GM23248 (cell line): Measurements from ENCODE around the gene LOXHD1. TPM values are rescaled to one million over a fixed set of nuclear protein-coding genes. Genes with fewer than 3 reads are reported as not detected.

Source experiments
- DNase-seq: peaks from one replicate; pipeline ENCODE4 v3.0.0-alpha.2; 2015
- H2AFZ ChIP-seq: fragments of 200-600 bp; sonication (generic); 2 replicates; pipeline ENCODE4 v1.6.1; 2016; ENCODE audit warnings: antibody characterized with exemption
- H3F3A ChIP-seq: fragments of 200-600 bp; sonication (generic); 2 replicates; pipeline ENCODE4 v1.6.1; 2016; ENCODE audit warnings: mild to moderate bottlenecking, antibody characterized with exemption, mixed run types; ENCODE audit not compliant: insufficient read depth
- H3K27ac ChIP-seq: fragments of 200-600 bp; sonication (generic); 2 replicates; pipeline ENCODE4 v1.5.1; 2016; ENCODE audit warnings: mild to moderate bottlenecking
- H3K27me3 ChIP-seq: fragments of 200-600 bp; sonication (generic); replicated peaks from 2 replicates; pipeline ENCODE4 v1.6.1; 2016; ENCODE audit warnings: mild to moderate bottlenecking; ENCODE audit not compliant: insufficient read depth
- H3K36me3 ChIP-seq: fragments of 200-600 bp; sonication (generic); 2 replicates; pipeline ENCODE4 v1.6.1; 2016; ENCODE audit warnings: low read depth, mild to moderate bottlenecking
- H3K4me1 ChIP-seq: fragments of 200-600 bp; sonication (generic); 2 replicates; pipeline ENCODE4 v1.6.1; 2016; ENCODE audit warnings: mild to moderate bottlenecking; ENCODE audit not compliant: insufficient read depth
- H3K4me2 ChIP-seq: fragments of 200-600 bp; sonication (generic); one replicate; pipeline ENCODE4 v1.6.1; 2016; ENCODE audit warnings: mild to moderate bottlenecking; ENCODE audit not compliant: unreplicated experiment
- H3K4me3 ChIP-seq: fragments of 200-600 bp; sonication (generic); 2 replicates; pipeline ENCODE4 v1.5.1; 2016; ENCODE audit warnings: mild to moderate bottlenecking
- H3K79me2 ChIP-seq: fragments of 200-600 bp; sonication (generic); 2 replicates; pipeline ENCODE4 v1.6.1; 2016; ENCODE audit warnings: mild to moderate bottlenecking; ENCODE audit not compliant: insufficient read depth
- H3K9ac ChIP-seq: fragments of 200-600 bp; sonication (generic); 2 replicates; pipeline ENCODE4 v1.6.1; 2016; ENCODE audit warnings: mild to moderate bottlenecking
- H3K9me2 ChIP-seq: fragments of 200-600 bp; sonication (generic); 2 replicates; pipeline ENCODE4 v1.6.1; 2016; ENCODE audit warnings: mixed run types, mild to moderate bottlenecking, moderate library complexity; ENCODE audit not compliant: insufficient read depth
- H3K9me3 ChIP-seq: fragments of 200-600 bp; sonication (generic); one replicate; pipeline ENCODE4 v1.6.1; 2017; ENCODE audit warnings: low read depth
- H4K20me1 ChIP-seq: fragments of 200-600 bp; sonication (generic); 2 replicates; pipeline ENCODE4 v1.6.0; 2016; ENCODE audit not compliant: insufficient read depth
- EZH2 ChIP-seq: fragments of 200-600 bp; sonication (generic); IDR thresholded peaks from 2 replicates; pipeline ENCODE4 v1.6.1; 2018; ENCODE audit warnings: antibody characterized with exemption, mild to moderate bottlenecking; ENCODE audit not compliant: insufficient read depth, poor library complexity, severe bottlenecking
- EZH2phosphoT487 ChIP-seq: fragments of 200-600 bp; sonication (generic); IDR thresholded peaks from 2 replicates; pipeline ENCODE4 v1.6.1; 2018; ENCODE audit warnings: antibody characterized with exemption, moderate library complexity, mild to moderate bottlenecking, low read depth; ENCODE audit not compliant: insufficient read depth
- WGBS, 2 experiments: methylation state at CpG; one replicate each; pipeline ENCODE4 v1.1.6; 2015 to 2017; ENCODE audit warnings: low lambda C conversion rate in 2 of 2, low coverage in 1 of 2; ENCODE audit errors: missing lambda C conversion rate in 2 of 2; 5-methylcytosine and 5-hydroxymethylcytosine counted together
- in situ Hi-C: fragments of 300-500 bp; cut with MboI; formaldehyde crosslinking; loops from 2 replicates; pipeline ENCODE4 v1.15.0; 2020
- polyA plus RNA-seq: library from polyadenylated mRNA; unstranded; fragments of >200 nt; fragmentation: Nextera tagmentation; extraction: Ambion mirVana; gene quantifications from 2 replicates; pipeline ENCODE4 v1.2.1, GENCODE V29; 2016
- total RNA-seq: library from RNA; depleted of rRNA; stranded (reverse); fragments of >200 nt; shearing (Covaris generic); gene quantifications from 2 replicates; pipeline ENCODE4 v1.2.3, GENCODE V29; 2014

LOXHD1 gene
- total and polyA plus RNA-seq, 2 experiments from 2014 or later: not detected

DNA sequence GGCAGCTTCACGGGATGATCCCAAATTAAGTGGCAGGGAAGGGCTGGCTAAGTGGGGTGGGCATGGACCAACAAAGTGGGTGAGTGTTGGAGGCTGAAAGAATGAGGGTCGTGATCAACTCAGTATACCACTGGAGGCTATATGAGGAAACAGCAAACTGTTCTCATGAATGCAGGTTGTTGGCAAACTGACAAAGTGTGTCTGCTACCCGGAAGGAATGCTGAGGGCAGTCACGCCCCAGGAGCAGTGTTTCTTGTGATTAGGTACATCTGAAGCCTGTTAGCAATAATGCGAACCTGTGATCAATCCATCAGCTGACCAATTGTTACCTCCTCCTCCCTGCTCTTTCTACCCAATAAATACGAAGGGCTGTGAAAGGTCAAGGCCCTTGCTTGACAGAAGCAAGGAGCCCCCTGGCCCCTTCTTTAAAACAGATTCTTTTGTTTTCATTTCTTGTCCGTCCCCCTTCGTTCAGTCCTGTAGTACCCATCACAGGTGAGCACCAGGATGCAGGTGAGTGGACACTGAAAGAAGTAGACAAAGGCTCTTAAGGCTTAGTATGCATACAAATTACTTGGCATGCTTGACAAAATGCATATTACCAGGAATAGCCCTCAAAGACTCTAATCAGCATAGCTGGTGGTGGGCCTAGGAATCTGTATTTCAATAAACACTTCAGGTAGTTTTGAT, 67.9 kb downstream of the LOXHD1 start:
- no peak for DNase-seq
- H3K4me1 ChIP-seq: no peaks in the 10 kb centered on the region
- H3K4me2 ChIP-seq: no peak overlapping the region
- H3K79me2 ChIP-seq: no peaks in the 10 kb centered on the region
- H3K9ac ChIP-seq: no peak overlapping the region
- no peaks in the 10 kb centered on the region for H3F3A ChIP-seq
- TF ChIP-seq EZH2phosphoT487 (no peak), EZH2 (no peak)
- H4K20me1 ChIP-seq: no peaks in the 10 kb centered on the region
- WGBS, 2 experiments: 17 to 19% methylated on average over 8 of the region's 8 CpGs
- in situ Hi-C loops: no loop called here
- H2AFZ ChIP-seq: no peak overlapping the region
- no peaks in the 10 kb centered on the region for H3K9me2 ChIP-seq
- H3K4me3 ChIP-seq: no peak overlapping the region
- H3K27ac ChIP-seq: no peak overlapping the region
- H3K27me3 ChIP-seq: 0 out of 2 replicates have a peak, but pooled peaks cover 11% of the 10 kb centered on the region
- no peaks in the 10 kb centered on the region for H3K36me3 ChIP-seq
- no peaks in the 10 kb centered on the region for H3K9me3 ChIP-seq

DNA sequence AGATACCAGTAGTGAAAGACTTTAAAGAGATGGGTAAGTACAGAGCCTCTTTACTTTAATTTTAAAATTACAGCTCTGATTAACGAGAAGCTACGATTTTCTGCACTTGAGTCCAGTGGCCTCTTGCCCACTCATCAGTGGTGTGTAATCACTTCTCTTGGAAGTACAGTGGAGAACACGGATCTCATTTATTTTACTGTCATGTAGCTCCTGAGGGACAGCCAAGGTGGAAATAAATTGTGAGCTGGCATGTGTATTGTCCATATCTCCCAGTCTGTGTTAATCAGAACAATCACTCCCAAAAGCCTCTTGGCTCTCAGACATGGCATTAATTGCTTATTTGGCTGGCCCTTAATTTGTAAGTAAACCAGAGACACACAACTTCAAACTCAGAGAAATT, 69.4 kb downstream of the LOXHD1 start:
- H4K20me1 ChIP-seq: no peaks in the 10 kb centered on the region
- H3K27ac ChIP-seq: no peak overlapping the region
- no peaks in the 10 kb centered on the region for H3F3A ChIP-seq
- no peaks in the 10 kb centered on the region for H3K9me2 ChIP-seq
- TF ChIP-seq EZH2: no peak
- no peak for TF ChIP-seq EZH2phosphoT487
- no peaks in the 10 kb centered on the region for H3K79me2 ChIP-seq
- H2AFZ ChIP-seq: no peak overlapping the region
- H3K9ac ChIP-seq: no peak overlapping the region
- 5 to 22% methylated on average over 3 of the region's 3 CpGs for WGBS, 2 experiments
- in situ Hi-C loops: no loop called here
- 0 out of 2 replicates have a peak, but pooled peaks cover 11% of the 10 kb centered on the region for H3K27me3 ChIP-seq
- H3K9me3 ChIP-seq: no peaks in the 10 kb centered on the region
- H3K4me2 ChIP-seq: no peak overlapping the region
- DNase-seq: no peak
- no peak overlapping the region for H3K4me3 ChIP-seq
- H3K4me1 ChIP-seq: no peaks in the 10 kb centered on the region
- H3K36me3 ChIP-seq: no peaks in the 10 kb centered on the region

DNA sequence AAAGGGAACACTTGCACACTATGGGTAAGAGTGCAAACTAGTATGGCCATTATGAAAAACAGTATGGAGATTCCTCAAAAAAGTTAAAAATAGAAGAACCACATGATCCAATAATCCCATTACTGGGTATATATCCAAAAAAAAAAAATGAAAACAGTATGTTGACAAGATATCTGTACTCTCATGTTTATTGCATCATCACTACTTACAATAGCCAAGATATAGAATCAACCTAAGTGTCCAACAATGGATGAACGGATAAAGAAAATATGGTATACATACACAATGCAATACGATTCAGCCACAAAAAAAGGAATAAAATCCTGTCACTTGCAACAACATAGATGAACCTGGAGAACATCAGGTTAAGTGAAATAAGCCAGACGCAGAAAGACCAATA, 73.3 kb downstream of the LOXHD1 start:
- Histone ChIP-seq H3K4me2 (no peak overlapping the region), H3K27ac (no peak overlapping the region), H3K9me2 (no peaks in the 10 kb centered on the region), H3K27me3 (no peaks in the 10 kb centered on the region), H3K4me3 (no peak overlapping the region), H3K4me1 (no peaks in the 10 kb centered on the region), H2AFZ (no peak overlapping the region), H3K36me3 (no peaks in the 10 kb centered on the region), H3K9me3 (no peaks in the 10 kb centered on the region), H3K9ac (no peak overlapping the region), H3F3A (no peaks in the 10 kb centered on the region), H3K79me2 (no peaks in the 10 kb centered on the region), H4K20me1 (no peaks in the 10 kb centered on the region)
- WGBS, 2 experiments: 29 to 33% methylated on average over 3 of the region's 3 CpGs
- no peak for TF ChIP-seq EZH2phosphoT487
- no peak for TF ChIP-seq EZH2
- no peak for DNase-seq
- in situ Hi-C loops: no loop called here

DNA sequence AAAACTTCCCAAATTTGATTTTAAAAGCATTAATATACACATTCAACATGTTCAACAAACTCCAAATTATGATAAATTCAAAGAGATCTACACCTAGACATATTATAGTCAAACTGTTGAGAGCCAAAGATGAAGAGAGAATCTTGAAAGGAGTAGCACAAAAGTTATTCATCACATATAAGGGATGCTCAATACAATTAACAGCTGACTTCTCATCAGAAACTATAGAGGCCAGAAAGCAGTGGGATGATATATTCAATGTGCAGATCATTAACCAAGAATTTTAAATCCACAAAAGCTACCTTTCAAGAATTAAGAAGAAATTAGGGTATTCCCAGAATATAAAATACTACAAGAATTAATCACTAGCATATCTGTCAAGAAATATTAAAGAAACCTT, 75.4 kb downstream of the LOXHD1 start:
- Histone ChIP-seq H3K27me3 (no peaks in the 10 kb centered on the region), H3K9ac (no peak overlapping the region), H3K79me2 (no peaks in the 10 kb centered on the region), H2AFZ (no peak overlapping the region), H3F3A (no peaks in the 10 kb centered on the region), H3K4me1 (no peaks in the 10 kb centered on the region), H3K9me2 (no peaks in the 10 kb centered on the region), H3K27ac (no peak overlapping the region), H3K4me2 (no peak overlapping the region), H3K9me3 (no peaks in the 10 kb centered on the region), H3K36me3 (no peaks in the 10 kb centered on the region), H4K20me1 (no peaks in the 10 kb centered on the region), H3K4me3 (no peak overlapping the region)
- no peak for DNase-seq
- TF ChIP-seq EZH2phosphoT487 (no peak), EZH2 (no peak)
- in situ Hi-C loops: no loop called here

DNA sequence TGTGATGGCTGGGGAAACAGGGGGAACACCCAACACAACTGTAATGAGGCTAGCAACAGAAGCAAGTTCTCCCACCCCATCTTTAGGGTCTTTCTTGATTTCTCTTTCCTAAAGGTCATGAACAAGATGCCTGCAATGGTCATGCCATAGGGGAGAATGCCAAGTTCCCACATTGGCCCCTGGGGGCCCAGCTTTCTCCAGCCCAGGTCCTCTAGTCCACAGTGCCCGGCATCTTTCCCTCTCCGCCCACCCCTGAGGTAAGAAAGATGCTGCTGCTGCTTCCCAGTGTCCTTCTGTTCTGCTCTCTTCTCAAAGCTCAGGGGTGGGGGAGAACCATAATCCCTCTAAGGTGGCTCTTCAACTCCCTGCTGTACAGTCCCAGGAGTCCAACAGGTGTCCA, 78.0 kb downstream of the LOXHD1 start:
- DNase-seq: no peak
- Histone ChIP-seq H3K9ac (no peak overlapping the region), H3F3A (no peaks in the 10 kb centered on the region), H3K36me3 (no peaks in the 10 kb centered on the region), H3K9me2 (no peaks in the 10 kb centered on the region), H3K4me2 (no peak overlapping the region), H3K27ac (no peak overlapping the region), H4K20me1 (no peaks in the 10 kb centered on the region), H3K4me3 (no peak overlapping the region), H3K27me3 (no peaks in the 10 kb centered on the region), H2AFZ (no peak overlapping the region), H3K4me1 (no peaks in the 10 kb centered on the region), H3K9me3 (no peaks in the 10 kb centered on the region), H3K79me2 (no peaks in the 10 kb centered on the region)
- TF ChIP-seq EZH2phosphoT487 (no peak), EZH2 (no peak)
- WGBS, 2 experiments: 38 to 55% methylated on average over 2 of the region's 2 CpGs
- in situ Hi-C loops: no loop called here
